HG03342 (cell line): Measurements from ENCODE around the gene SLC28A1.

Experiments
- ATAC-seq: cut with Tn5 transposase; IDR thresholded peaks from one replicate; pipeline ENCODE4 v1.9.1; 2021; ENCODE audit warnings: mild to moderate bottlenecking, moderate library complexity; ENCODE audit not compliant: unreplicated experiment

Gene SLC28A1

DNA sequence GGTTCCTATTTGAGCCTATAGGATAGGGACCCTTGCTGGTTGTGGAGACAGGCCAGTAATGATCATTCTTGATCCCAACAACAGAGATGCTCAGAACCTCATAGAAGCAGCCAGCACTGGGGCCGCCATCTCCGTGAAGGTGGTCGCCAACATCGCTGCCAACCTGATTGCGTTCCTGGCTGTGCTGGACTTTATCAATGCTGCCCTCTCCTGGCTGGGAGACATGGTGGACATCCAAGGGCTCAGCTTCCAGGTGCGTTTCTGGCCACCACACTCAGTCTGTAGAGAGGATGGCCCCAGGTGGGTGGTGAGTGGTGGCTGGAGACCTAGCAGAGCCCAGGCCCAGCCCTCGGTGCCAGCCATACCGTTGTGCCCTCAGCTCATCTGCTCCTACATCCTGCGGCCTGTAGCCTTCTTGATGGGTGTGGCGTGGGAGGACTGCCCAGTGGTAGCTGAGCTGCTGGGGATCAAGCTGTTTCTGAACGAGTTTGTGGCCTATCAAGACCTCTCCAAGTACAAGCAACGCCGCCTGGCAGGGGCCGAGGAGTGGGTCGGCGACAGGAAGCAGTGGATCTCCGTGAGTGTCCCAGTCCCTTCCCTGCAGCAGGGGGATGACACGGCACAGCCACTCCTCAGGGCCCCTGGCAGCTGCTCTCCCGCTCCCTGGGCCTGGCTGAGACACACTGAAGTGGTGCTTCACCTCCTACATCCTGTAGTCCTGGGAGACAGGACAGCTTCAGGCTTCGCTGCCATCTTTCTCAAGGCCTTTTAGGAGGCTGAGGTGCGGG lies 50.7 kb downstream of the SLC28A1 start:
- no peak for ATAC-seq

DNA sequence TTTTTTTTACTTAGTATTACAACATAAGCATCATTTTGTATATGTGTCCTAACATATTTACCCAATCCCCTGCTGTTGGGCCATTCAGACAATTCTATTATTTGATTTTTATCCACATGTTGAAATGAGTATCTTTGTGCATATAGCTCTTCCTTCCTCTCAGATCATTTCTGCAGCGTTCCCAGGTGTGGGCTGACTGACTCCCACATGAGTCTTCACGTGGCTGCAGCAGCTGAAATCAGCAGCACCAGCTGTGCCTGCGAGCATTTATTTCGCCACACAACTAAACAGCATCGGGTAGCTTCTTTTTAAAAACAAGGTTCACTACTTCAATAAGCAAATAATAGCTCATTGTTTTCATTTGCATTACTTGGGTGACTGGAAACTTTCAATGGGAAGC lies 52.7 kb downstream of the SLC28A1 start:
- no peak for ATAC-seq

- no peak for ATAC-seq
Measured at GRCh38 chr15:84938726-84939125, 54.3 kb downstream of the SLC28A1 start.

DNA sequence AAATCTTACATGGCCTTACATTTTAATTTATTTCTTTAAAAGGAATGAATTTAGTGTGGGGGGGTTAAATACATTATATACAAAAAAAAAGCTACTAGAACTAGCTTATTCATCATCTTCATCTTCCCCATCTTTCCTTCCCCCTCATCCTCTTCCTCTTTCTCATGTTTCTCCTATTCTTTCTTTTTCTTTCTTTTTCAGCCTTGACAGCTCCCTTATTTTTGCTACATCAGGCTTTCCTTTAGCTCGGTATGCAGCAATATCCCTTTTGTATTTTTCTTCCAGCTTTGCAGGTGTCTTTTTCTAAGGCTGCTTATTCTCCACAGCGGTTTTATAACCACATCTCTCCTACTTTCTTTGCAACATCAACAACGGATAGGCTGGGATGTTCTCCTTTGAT lies 55.9 kb downstream of the SLC28A1 start:
- ATAC-seq, result no peak

GRCh38 chr15:84942456-84942855 lies 58.0 kb downstream of the SLC28A1 start:
- ATAC-seq, result no peak

- ATAC-seq, result no peak
Measured at GRCh38 chr15:84944311-84944710, 59.8 kb downstream of the SLC28A1 start.

- ATAC-seq, result no peak
Measured at GRCh38 chr15:84944861-84945260, 60.4 kb downstream of the SLC28A1 start.

- no peak for ATAC-seq
Measured at GRCh38 chr15:84946772-84947489, 62.5 kb downstream of the SLC28A1 start.

- ATAC-seq, result no peak
Measured at GRCh38 chr15:84947947-84948830, 63.7 kb downstream of the SLC28A1 start.

DNA sequence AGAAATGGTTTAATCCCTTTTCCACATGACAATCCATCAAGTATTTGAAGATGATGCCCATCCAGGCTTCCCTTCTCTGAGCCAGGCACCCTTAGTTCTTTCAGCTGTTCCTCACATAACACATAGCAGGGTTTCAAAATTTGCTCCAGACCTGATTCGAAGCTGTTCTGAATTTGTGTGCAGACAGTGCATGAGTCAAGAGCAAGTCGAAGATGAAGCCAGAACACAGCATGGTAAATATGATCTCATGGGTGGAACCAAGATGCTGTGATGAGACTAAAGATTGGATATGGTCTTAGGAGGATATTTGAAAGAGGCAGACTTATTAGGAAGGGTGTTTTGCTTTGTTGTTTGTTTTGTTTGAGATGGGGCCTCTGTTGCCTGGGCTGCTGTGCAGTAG lies 64.6 kb downstream of the SLC28A1 start:
- no peak for ATAC-seq

- no peak for ATAC-seq
Measured at GRCh38 chr15:84949845-84950569, 65.5 kb downstream of the SLC28A1 start.

- no peak for ATAC-seq
Measured at GRCh38 chr15:84950570-84951111, 66.2 kb downstream of the SLC28A1 start.

DNA sequence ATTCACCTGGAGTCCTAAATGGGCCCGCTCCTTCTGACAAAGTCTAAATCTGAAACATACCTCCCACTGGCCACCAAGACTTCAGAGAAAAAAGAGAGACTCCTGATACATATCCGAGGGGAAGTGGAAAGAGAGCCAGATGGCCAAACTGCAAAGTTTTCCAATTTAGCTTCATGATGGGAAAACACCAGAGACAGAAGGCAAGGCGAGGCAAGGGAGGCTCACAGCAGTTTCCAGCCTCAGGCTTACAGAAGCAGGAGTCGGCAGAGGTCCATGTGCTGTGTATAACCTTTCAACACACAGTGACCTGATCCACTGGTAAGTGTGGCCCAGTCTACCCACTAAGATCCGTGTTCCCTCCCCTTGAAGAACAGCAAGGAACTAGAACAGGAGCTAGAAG lies 67.3 kb downstream of the SLC28A1 start:
- ATAC-seq, result no peak

- no peak for ATAC-seq
Measured at GRCh38 chr15:84953136-84953535, 68.7 kb downstream of the SLC28A1 start.

- no peak for ATAC-seq
Measured at GRCh38 chr15:84953726-84954125, 69.3 kb downstream of the SLC28A1 start.

GRCh38 chr15:84955089-84955848 lies 70.8 kb downstream of the SLC28A1 start:
- no peak for ATAC-seq

DNA sequence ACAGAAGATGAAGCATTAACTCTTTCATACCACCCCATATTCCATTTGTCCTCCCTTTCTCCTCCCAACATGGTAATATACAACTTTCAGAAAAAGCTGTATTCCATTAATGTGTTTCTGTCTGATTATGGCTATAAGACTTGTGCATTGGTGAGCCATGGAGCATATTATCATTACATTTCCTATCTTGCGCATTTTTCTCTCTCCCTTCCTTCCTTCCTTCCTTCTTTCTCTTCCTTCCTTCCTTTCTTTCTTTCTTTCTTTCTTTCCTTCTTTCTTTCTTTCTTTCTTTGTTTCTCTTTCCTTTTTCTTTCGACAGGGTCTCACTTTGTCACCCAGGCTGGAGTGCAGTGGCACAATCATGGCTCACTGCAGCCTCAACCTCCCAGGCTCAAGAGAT lies 71.7 kb downstream of the SLC28A1 start:
- ATAC-seq, result no peak

- no peak for ATAC-seq
Measured at GRCh38 chr15:84960391-84961113, 76.1 kb downstream of the SLC28A1 start.

DNA sequence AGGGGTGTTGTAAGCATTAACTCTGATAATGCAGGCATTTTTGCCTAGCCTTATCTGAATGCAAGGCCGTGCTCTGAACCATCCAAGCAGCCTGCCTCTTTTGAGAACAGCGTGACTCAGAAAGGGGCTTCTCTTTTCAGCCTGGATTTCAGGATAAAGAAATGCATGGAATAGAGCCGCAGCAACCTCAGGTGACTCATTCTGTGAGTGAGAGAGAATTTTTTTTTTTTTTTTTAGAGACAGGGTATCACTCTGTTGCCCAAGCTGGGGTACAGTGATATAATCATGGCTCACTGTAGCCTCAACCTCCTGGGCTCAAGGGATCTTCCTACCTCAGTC lies 76.6 kb downstream of the SLC28A1 start:
- no peak for ATAC-seq
